SU-DHL-6 (cell line): ENCODE results near the gene THEM4.
A peak's percentile ranks its signal among the peaks of the same experiment; 100 is the strongest.

ENCODE experiments used
- H2AFZ ChIP-seq: fragments of 200-600 bp; sonication (generic); 2 replicates; pipeline ENCODE4 v1.6.1; 2014; ENCODE audit warnings: low read depth, mild to moderate bottlenecking, moderate library complexity, mixed read lengths, antibody characterized with exemption, low read length; ENCODE audit not compliant: severe bottlenecking
- H3F3A ChIP-seq: fragments of 200-600 bp; shearing (Covaris generic); 2 replicates; pipeline ENCODE4 v1.6.0; 2016; ENCODE audit warnings: antibody characterized with exemption, mild to moderate bottlenecking; ENCODE audit not compliant: insufficient read depth
- H3K27ac ChIP-seq: fragments of 200-600 bp; sonication (generic); 2 replicates; pipeline ENCODE4 v1.5.1; 2016; ENCODE audit warnings: low read depth, mild to moderate bottlenecking, low read length, moderate library complexity, mixed read lengths
- H3K27me3 ChIP-seq: fragments of 200-600 bp; sonication (generic), shearing (Covaris generic); 2 replicates; pipeline ENCODE4 v1.6.0; 2014; ENCODE audit warnings: mild to moderate bottlenecking, low read length
- H3K36me3 ChIP-seq: fragments of 200-600 bp; sonication (generic); 2 replicates; pipeline ENCODE4 v1.6.1; 2014; ENCODE audit warnings: mild to moderate bottlenecking, low read length, mixed read lengths
- H3K4me2 ChIP-seq: fragments of 300-600, 200-600 bp; shearing (Covaris generic), sonication (generic); 2 replicates; pipeline ENCODE4 v1.6.0; 2014; ENCODE audit warnings: low read length, low read depth, mild to moderate bottlenecking; ENCODE audit not compliant: poor library complexity, severe bottlenecking
- H3K4me3 ChIP-seq: fragments of 200-600 bp; sonication (generic); 2 replicates; pipeline ENCODE4 v1.5.1; 2014; ENCODE audit warnings: antibody characterized with exemption, low read length, mild to moderate bottlenecking, mixed read lengths; ENCODE audit not compliant: insufficient read depth, poor library complexity, severe bottlenecking
- H3K79me2 ChIP-seq: fragments of 200-600 bp; sonication (generic); 2 replicates; pipeline ENCODE4 v1.6.1; 2014; ENCODE audit warnings: mild to moderate bottlenecking, low read length, moderate library complexity; ENCODE audit not compliant: insufficient read depth
- H3K9ac ChIP-seq: fragments of 200-600 bp; sonication (generic); 2 replicates; pipeline ENCODE4 v1.7.0; 2014; ENCODE audit warnings: mild to moderate bottlenecking, low read length
- H3K9me2 ChIP-seq: fragments of 200-600 bp; sonication (generic); replicated peaks from 2 replicates; pipeline ENCODE4 v1.6.1; 2014; ENCODE audit warnings: low read length; ENCODE audit not compliant: insufficient read depth
- H3K9me3 ChIP-seq: fragments of 200-600 bp; sonication (generic); 2 replicates; pipeline ENCODE4 v1.6.1; 2014; ENCODE audit warnings: low read length, mixed read lengths; ENCODE audit not compliant: insufficient read depth
- H4K20me1 ChIP-seq: fragments of 200-600 bp; sonication (generic); 2 replicates; pipeline ENCODE4 v1.6.1; 2014; ENCODE audit warnings: low read depth, mild to moderate bottlenecking, antibody characterized with exemption, low read length, moderate library complexity, mixed read lengths
- CTCF ChIP-seq: fragments of 200-600 bp; sonication (generic); IDR thresholded peaks from one replicate; pipeline ENCODE4 v1.5.1; 2017; ENCODE audit warnings: antibody characterized with exemption, mild to moderate bottlenecking, low read length, moderate library complexity; ENCODE audit not compliant: insufficient read depth, poor library complexity, severe bottlenecking
- EZH2phosphoT487 ChIP-seq: fragments of 200-600 bp; sonication (generic), shearing (Covaris generic); conservative IDR thresholded peaks from 2 replicates; pipeline ENCODE4 v1.6.1; 2018; ENCODE audit warnings: mild to moderate bottlenecking, antibody characterized with exemption, low read length, moderate library complexity, mixed read lengths

THEM4 gene

GRCh38 chr1:151891512-151891911, 17.8 kb downstream of the THEM4 start:
- Histone ChIP-seq H3K27ac (no peak overlapping the region), H3K79me2 (no peaks in the 10 kb centered on the region), H2AFZ (no peak overlapping the region), H3K4me3 (no peak overlapping the region), H3K36me3 (peaks cover 10% of the 10 kb centered on the region; the same call in 1 of the 2 replicates), H3K9ac (no peak overlapping the region), H3K4me2 (no peak overlapping the region), H3K27me3 (no peaks in the 10 kb centered on the region), H4K20me1 (no peaks in the 10 kb centered on the region), H3K9me3 (no peaks in the 10 kb centered on the region), H3F3A (no peaks in the 10 kb centered on the region), H3K9me2 (no peaks in the 10 kb centered on the region)
- TF ChIP-seq CTCF (no peak), EZH2phosphoT487 (no peak)

DNA sequence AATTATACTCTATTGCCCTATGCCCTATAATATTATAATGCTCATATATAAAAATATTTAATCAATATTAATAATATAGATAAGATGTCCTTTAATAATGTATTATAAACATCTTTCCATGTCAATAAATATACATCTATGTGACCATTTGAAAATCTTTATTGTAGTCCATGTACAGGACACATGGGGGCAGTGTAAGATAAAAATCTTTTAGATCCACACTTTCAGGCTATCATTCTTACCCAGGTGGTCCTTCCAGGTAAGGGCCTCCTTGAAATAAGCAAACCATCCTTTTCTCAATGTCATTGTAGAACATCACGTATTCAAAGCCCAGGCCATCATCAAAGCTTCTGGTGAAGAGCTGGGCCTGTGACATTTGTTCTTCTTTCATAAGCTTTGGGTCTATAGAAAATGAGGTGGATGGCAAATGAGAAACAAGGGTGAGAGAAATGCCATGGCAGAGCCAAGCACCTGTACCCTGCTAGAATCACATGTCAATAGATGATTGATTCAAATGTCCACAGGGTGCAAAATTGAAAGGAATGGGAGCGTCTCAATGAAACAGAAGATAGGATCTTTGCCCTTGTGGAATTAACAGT, 20.2 kb downstream of the THEM4 start:
- H3K4me3 ChIP-seq = no peak overlapping the region
- no peak overlapping the region for H2AFZ ChIP-seq
- no peaks in the 10 kb centered on the region for H3K9me2 ChIP-seq
- no peaks in the 10 kb centered on the region for H3K27me3 ChIP-seq
- H3K36me3 ChIP-seq = peaks cover 8% of the 10 kb centered on the region; the same call in 1 of the 2 replicates
- no peaks in the 10 kb centered on the region for H3K79me2 ChIP-seq
- H3K9me3 ChIP-seq = no peaks in the 10 kb centered on the region
- no peak overlapping the region for H3K27ac ChIP-seq
- H4K20me1 ChIP-seq = no peaks in the 10 kb centered on the region
- H3F3A ChIP-seq = no peaks in the 10 kb centered on the region
- TF ChIP-seq EZH2phosphoT487 (no peak), CTCF (peak; percentile 46)
- no peak overlapping the region for H3K4me2 ChIP-seq
- H3K9ac ChIP-seq = no peak overlapping the region

- Histone ChIP-seq H3K9me3 (no peaks in the 10 kb centered on the region), H3K4me2 (no peak overlapping the region), H3K27me3 (no peaks in the 10 kb centered on the region), H3K9ac (no peak overlapping the region), H4K20me1 (no peaks in the 10 kb centered on the region), H3K79me2 (no peaks in the 10 kb centered on the region), H3K9me2 (no peaks in the 10 kb centered on the region), H3K36me3 (peaks cover 7% of the 10 kb centered on the region; the same call in 1 of the 2 replicates), H3K27ac (no peak overlapping the region), H3K4me3 (no peak overlapping the region), H2AFZ (no peak overlapping the region), H3F3A (no peaks in the 10 kb centered on the region)
- TF ChIP-seq EZH2phosphoT487 (no peak), CTCF (no peak)
These were observed 22.3 kb downstream of the THEM4 start for GRCh38 chr1:151887028-151887427.
